Common myeloid progenitor, CD34-positive (primary cell): Measurements from ENCODE around the gene TTL.
A peak's percentile ranks its signal among the peaks of the same experiment; 100 is the strongest.

ENCODE experiments used
- CTCF ChIA-PET: fragments of 350-600 bp; sonication (Branson Sonifier 250); formaldehyde crosslinking; loops from one replicate; lab custom pipeline; 2021; ENCODE audit warnings: antibody characterized with exemption; lab: Charles Lee
- POLR2A ChIA-PET: fragments of 350-600 bp; sonication (Branson Sonifier 250); formaldehyde crosslinking; loops from one replicate; lab custom pipeline; 2021; ENCODE audit warnings: antibody characterized with exemption; lab: Charles Lee
- DNase-seq, 3 donors: peaks; one replicate each; pipeline versions ENCODE4 v3.0.0 to v3.0.0-alpha.2; 2013
- H3K27ac ChIP-seq, 2 experiments: 1 replicate in 1 of 2; 2 replicates in 1 of 2; pipeline ENCODE4 v1.7.0; 2013; ENCODE audit warnings: inconsistent platforms in 2 of 2, low read length in 2 of 2, mild to moderate bottlenecking in 2 of 2, low read depth in 1 of 2, moderate library complexity in 1 of 2; ENCODE audit not compliant: severe bottlenecking in 2 of 2, insufficient read depth in 1 of 2, poor library complexity in 1 of 2
- H3K27me3 ChIP-seq, 5 experiments: replicated peaks in 2 of 5; 1 replicate in 3 of 5; 2 replicates in 2 of 5; pipeline versions ENCODE4 v1.6.1 to v1.7.0; 2013; ENCODE audit warnings: low read length in 4 of 5, mild to moderate bottlenecking in 2 of 5, moderate library complexity in 2 of 5, inconsistent platforms in 1 of 5; ENCODE audit not compliant: insufficient read depth in 5 of 5, control insufficient read depth in 4 of 5
- H3K36me3 ChIP-seq, 4 experiments: 1 replicate in 2 of 4; 2 replicates in 2 of 4; pipeline versions ENCODE4 v1.6.1 to v1.7.0; 2013; ENCODE audit warnings: low read length in 3 of 4, control low read depth in 1 of 4, mild to moderate bottlenecking in 1 of 4; ENCODE audit not compliant: control insufficient read depth in 4 of 4, insufficient read depth in 4 of 4
- H3K4me1 ChIP-seq, 4 experiments: 1 replicate in 3 of 4; 2 replicates in 1 of 4; pipeline versions ENCODE4 v1.6.1 to v1.7.1; 2013; ENCODE audit warnings: low read length in 3 of 4, mild to moderate bottlenecking in 3 of 4, control low read depth in 1 of 4, inconsistent platforms in 1 of 4, moderate library complexity in 1 of 4; ENCODE audit not compliant: control insufficient read depth in 4 of 4, insufficient read depth in 4 of 4; ENCODE audit errors: control extremely low read depth in 1 of 4
- H3K4me3 ChIP-seq, 7 experiments: 1 replicate in 4 of 7; 2 replicates in 3 of 7; pipeline versions ENCODE4 v1.5.1 to v1.7.0; 2013; ENCODE audit warnings: mild to moderate bottlenecking in 7 of 7, low read length in 6 of 7, moderate library complexity in 6 of 7, inconsistent platforms in 2 of 7, low read depth in 2 of 7, control low read depth in 1 of 7; ENCODE audit not compliant: insufficient read depth in 4 of 7, control insufficient read depth in 1 of 7; ENCODE audit errors: extremely low read depth in 1 of 7
- H3K9me3 ChIP-seq, 5 experiments: 1 replicate in 4 of 5; 2 replicates in 1 of 5; pipeline versions ENCODE4 v1.6.1 to v1.7.1; 2013; ENCODE audit warnings: low read length in 4 of 5, mild to moderate bottlenecking in 2 of 5, inconsistent platforms in 1 of 5, low read depth in 1 of 5, moderate library complexity in 1 of 5; ENCODE audit not compliant: control insufficient read depth in 4 of 5, insufficient read depth in 2 of 5; ENCODE audit errors: control extremely low read depth in 1 of 5
- WGBS: methylation state at CpG from one replicate; pipeline ENCODE4 v1.1.5; 2013; ENCODE audit not compliant: insufficient coverage; 5-methylcytosine and 5-hydroxymethylcytosine counted together

Gene TTL

GRCh38 chr2:112454586-112454985, 27.4 kb upstream of the TTL start:
- ChIA-PET CTCF (no interaction called here), POLR2A (interaction anchor here (0.6 kb wide), 1 partner anchor 440 kb away, joined by 3 read pairs; no protein-coding TSS in a partner anchor)
- Histone ChIP-seq H3K36me3 (no peaks in the 10 kb centered on the region), H3K27ac (no peak overlapping the region), H3K9me3 (peaks cover 0 to 6% (median 2%) of the 10 kb centered on the region in 5 experiments), H3K4me3 (no peak overlapping the region), H3K4me1 (no peaks in the 10 kb centered on the region), H3K27me3 (no peaks in the 10 kb centered on the region)
- no peak for DNase-seq

DNA sequence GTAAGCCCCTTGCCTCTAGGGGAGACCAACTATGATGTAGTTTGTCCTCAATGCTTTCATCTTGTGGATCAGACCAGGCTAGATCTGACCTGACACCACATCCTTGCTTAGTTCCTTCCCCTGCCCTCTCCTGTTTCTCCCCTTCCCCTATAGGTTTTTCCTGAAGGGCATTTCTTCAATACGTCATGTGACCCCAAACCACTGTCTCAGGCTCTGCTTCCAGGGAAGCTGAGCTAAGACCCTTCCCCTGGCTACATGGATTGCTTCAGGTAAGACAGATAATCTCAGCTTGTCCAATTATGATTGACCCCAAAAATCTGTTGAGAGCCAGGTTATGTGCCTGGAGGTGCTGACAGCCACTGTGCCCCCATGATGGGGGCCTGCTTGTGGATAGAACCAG, 22.6 kb upstream of the TTL start:
- Histone ChIP-seq H3K4me1 (no peaks in the 10 kb centered on the region), H3K27ac (no peak overlapping the region), H3K4me3 (no peak overlapping the region), H3K9me3 (peaks cover 0 to 5% (median 0%) of the 10 kb centered on the region in 5 experiments), H3K36me3 (no peaks in the 10 kb centered on the region), H3K27me3 (no peaks in the 10 kb centered on the region)
- POLR2A ChIA-PET: no interaction called here
- DNase-seq: no peak
- 100% methylated on average over 1 of the region's 1 CpG for WGBS
- CTCF ChIA-PET: interaction anchor here (1.1 kb wide), 1 partner anchor 21 kb away, joined by 4 read pairs; no protein-coding TSS in a partner anchor

- H3K9me3 ChIP-seq: peaks cover 0 to 5% (median 0%) of the 10 kb centered on the region in 5 experiments
- WGBS: 98% methylated on average over 5 of the region's 5 CpGs
- no peak overlapping the region for H3K4me3 ChIP-seq
- ChIA-PET POLR2A (no interaction called here), CTCF (interaction anchor here (0.7 to 1.2 kb wide), 2 partner anchors 10 kb away, joined by 3 read pairs; no protein-coding TSS in a partner anchor)
- no peaks in the 10 kb centered on the region for H3K4me1 ChIP-seq
- H3K27me3 ChIP-seq: no peaks in the 10 kb centered on the region
- DNase-seq: no peak
- H3K36me3 ChIP-seq: no peaks in the 10 kb centered on the region
- H3K27ac ChIP-seq: no peak overlapping the region
These were observed 19.8 kb upstream of the TTL start for GRCh38 chr2:112462178-112462577.

- DNase-seq: no peak
- peaks cover 0 to 7% (median 0%) of the 10 kb centered on the region in 5 experiments for H3K9me3 ChIP-seq
- no CpG with 5 or more reads among the region's 1 CpG for WGBS
- H3K4me1 ChIP-seq: no peaks in the 10 kb centered on the region
- H3K4me3 ChIP-seq: no peak overlapping the region
- ChIA-PET POLR2A (no interaction called here), CTCF (no interaction called here)
- no peak overlapping the region for H3K27ac ChIP-seq
- H3K36me3 ChIP-seq: no peaks in the 10 kb centered on the region
- H3K27me3 ChIP-seq: no peaks in the 10 kb centered on the region
These were observed 18.7 kb upstream of the TTL start for GRCh38 chr2:112463256-112463655.

GRCh38 chr2:112465382-112465781, 16.6 kb upstream of the TTL start:
- no peaks in the 10 kb centered on the region for H3K36me3 ChIP-seq
- ChIA-PET POLR2A (interaction anchor here (0.7 kb wide), 1 partner anchor 225 kb away, joined by 3 read pairs; no protein-coding TSS in a partner anchor), CTCF (no interaction called here)
- no peak overlapping the region for H3K27ac ChIP-seq
- H3K27me3 ChIP-seq: no peaks in the 10 kb centered on the region
- H3K9me3 ChIP-seq: peaks cover 0 to 7% (median 0%) of the 10 kb centered on the region in 5 experiments
- H3K4me1 ChIP-seq: no peaks in the 10 kb centered on the region
- no CpG with 5 or more reads among the region's 3 CpGs for WGBS
- no peak overlapping the region for H3K4me3 ChIP-seq
- DNase-seq: peak in 2 of 3 donors; percentile 40 to 51

DNA sequence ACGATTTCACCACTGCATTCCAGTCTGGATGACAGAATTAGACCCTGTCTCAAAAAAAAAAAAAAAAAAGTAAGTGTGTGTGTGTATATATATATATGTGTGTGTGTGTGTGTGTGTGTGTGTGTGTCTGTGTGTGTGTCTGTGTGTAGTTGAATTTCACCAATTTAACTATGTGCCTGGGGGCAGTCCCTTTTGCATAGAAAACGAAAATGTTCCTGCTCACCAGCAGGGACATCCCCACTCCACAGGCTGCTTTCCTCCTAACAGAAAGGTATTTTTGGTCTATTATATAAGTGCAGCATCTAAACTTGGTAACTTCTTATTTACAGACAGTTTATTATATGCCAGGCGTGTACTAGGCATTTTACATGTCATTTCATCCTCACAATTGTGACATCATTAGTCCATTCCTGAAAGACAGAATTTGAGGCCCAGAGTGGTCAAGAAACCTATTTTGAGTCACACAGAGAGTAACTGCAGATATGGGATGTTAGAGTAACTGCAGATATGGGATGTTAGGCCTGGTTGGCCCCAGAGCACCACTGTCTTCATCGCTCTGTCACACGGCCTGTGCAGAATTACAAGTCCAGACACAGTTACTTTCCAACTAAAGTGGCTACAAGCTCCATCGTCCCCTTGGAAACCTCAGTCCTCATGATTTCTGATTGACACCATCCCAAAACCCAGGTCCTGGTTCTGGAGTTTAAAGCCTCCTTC, 9.3 kb upstream of the TTL start:
- 100% methylated on average over 4 of the region's 6 CpGs for WGBS
- CTCF ChIA-PET: interaction anchor here (0.8 to 1.4 kb wide), 2 partner anchors 10 to 11 kb away, joined by 3 read pairs; no protein-coding TSS in a partner anchor
- peak in 2 of 3 donors; percentile 6 to 19 for DNase-seq
- H3K9me3 ChIP-seq: peaks cover 0 to 3% (median 0%) of the 10 kb centered on the region in 5 experiments
- no peak overlapping the region for H3K4me3 ChIP-seq
- H3K27ac ChIP-seq: no peak overlapping the region
- no peaks in the 10 kb centered on the region for H3K4me1 ChIP-seq
- POLR2A ChIA-PET: no interaction called here
- H3K36me3 ChIP-seq: no peaks in the 10 kb centered on the region
- no peaks in the 10 kb centered on the region for H3K27me3 ChIP-seq

DNA sequence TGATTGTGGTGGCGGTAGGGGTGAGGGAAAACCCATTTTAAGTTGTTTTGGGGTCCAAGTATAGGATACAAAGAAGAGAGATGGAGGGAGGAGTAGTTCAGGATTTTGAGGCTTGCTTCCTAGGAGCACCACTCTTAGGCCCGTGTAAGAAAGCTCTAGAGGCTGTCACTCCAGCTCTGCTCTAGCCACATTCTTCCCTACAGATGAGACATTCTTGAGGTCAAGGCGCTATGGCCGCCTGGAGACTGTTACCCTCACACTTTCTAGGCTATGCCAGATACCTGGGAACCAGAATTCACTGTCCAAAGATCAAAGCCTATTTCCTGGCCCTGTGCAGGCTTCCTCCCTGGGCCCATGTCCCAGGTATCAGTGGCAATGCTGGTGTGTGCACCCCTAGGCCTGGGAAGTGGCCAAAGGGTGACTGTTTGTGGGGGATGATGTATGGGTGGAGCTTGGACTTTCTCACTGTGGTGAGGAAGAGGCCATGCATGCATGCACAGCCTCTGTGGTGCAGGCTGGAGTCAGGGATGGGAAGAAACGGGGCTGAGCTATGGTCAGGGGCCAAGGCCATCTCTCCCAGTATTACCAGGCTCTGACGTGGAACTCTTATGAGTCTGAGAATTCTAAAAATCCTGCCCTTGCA, 7.0 kb upstream of the TTL start:
- WGBS: 98% methylated on average over 5 of the region's 6 CpGs
- H3K4me3 ChIP-seq: no peak overlapping the region
- no peaks in the 10 kb centered on the region for H3K9me3 ChIP-seq
- H3K4me1 ChIP-seq: no peaks in the 10 kb centered on the region
- ChIA-PET POLR2A (no interaction called here), CTCF (interaction anchor here (1.4 to 1.8 kb wide), 2 partner anchors 19 to 216 kb away, joined by 3 to 4 read pairs; no protein-coding TSS in a partner anchor)
- H3K27me3 ChIP-seq: no peaks in the 10 kb centered on the region
- DNase-seq: no peak
- H3K27ac ChIP-seq: no peak overlapping the region
- no peaks in the 10 kb centered on the region for H3K36me3 ChIP-seq
